SK-N-SH (cell line): ENCODE data around the gene LST1. TPM values are rescaled to one million over a fixed set of nuclear protein-coding genes. Genes with fewer than 3 reads are reported as not detected.

Experiments
- CTCF ChIA-PET: fragments of 300-600, 350-600 bp; formaldehyde crosslinking; extraction: SDS; loops from one replicate; lab custom pipeline; 2021; lab: Yijun Ruan, JAX
- POLR2A ChIA-PET: fragments of 350-600 bp; sonication (Branson Sonifier 250); formaldehyde crosslinking; extraction: SDS; loops from one replicate; lab custom pipeline; 2020; ENCODE audit warnings: antibody characterized with exemption, inconsistent platforms; lab: Yijun Ruan, JAX
- DNase-seq: peaks from one replicate; pipeline ENCODE4 v3.0.0; 2012
- H2AFZ ChIP-seq: fragments of 200-600 bp; sonication (generic); 2 replicates; pipeline ENCODE4 v1.8.1; 2016; ENCODE audit warnings: antibody characterized with exemption, mild to moderate bottlenecking, low read depth
- H3F3A ChIP-seq: fragments of 200-600 bp; sonication (generic); replicated peaks from 2 replicates; pipeline ENCODE3; 2016; ENCODE audit warnings: antibody characterized with exemption, mild to moderate bottlenecking; ENCODE audit not compliant: insufficient read depth
- H3K27ac ChIP-seq, 2 experiments: fragments of 200-500 bp in 1 of 2; fragments of 200-600 bp in 1 of 2; sonication (Bioruptor generic) in 1 of 2; sonication (generic), shearing (Covaris generic) in 1 of 2; 2 replicates each; pipeline versions ENCODE4 v1.5.1 to v1.6.1; 2014 to 2016; ENCODE audit warnings: low read depth in 2 of 2, inconsistent platforms in 1 of 2, low read length in 1 of 2, mild to moderate bottlenecking in 1 of 2, mixed read lengths in 1 of 2
- H3K27me3 ChIP-seq: fragments of 200-600 bp; sonication (generic), shearing (Covaris generic); 2 replicates; pipeline ENCODE4 v1.6.1; 2016; ENCODE audit warnings: mixed run types; ENCODE audit not compliant: insufficient read depth
- H3K36me3 ChIP-seq, 2 experiments: fragments of 200-500 bp in 1 of 2; fragments of 200-600 bp in 1 of 2; sonication (Bioruptor generic) in 1 of 2; sonication (generic) in 1 of 2; replicated peaks in 1 of 2; 2 replicates each; pipeline versions ENCODE3 to v1.5.1; 2014 to 2016; ENCODE audit warnings: low read length in 1 of 2, mild to moderate bottlenecking in 1 of 2; ENCODE audit not compliant: insufficient read depth in 2 of 2, control insufficient read depth in 1 of 2
- H3K4me1 ChIP-seq, 2 experiments: fragments of 200-500 bp in 1 of 2; fragments of 200-600 bp in 1 of 2; sonication (Bioruptor generic) in 1 of 2; sonication (generic), shearing (Covaris generic) in 1 of 2; 2 replicates each; pipeline versions ENCODE4 v1.5.1 to v1.6.1; 2014 to 2016; ENCODE audit warnings: low read depth in 1 of 2, low read length in 1 of 2, mixed run types in 1 of 2; ENCODE audit not compliant: insufficient read depth in 2 of 2, control insufficient read depth in 1 of 2
- H3K4me2 ChIP-seq: fragments of 200-600 bp; sonication (generic), shearing (Covaris generic); 2 replicates; pipeline ENCODE4 v1.6.1; 2017; ENCODE audit warnings: mixed run types
- H3K4me3 ChIP-seq, 2 experiments: fragments of 200-500 bp in 1 of 2; fragments of 200-600 bp in 1 of 2; sonication (Bioruptor generic) in 1 of 2; sonication (generic), shearing (Covaris generic) in 1 of 2; 2 replicates each; pipeline versions ENCODE4 v1.5.1 to v1.8.1; 2014 to 2016; ENCODE audit warnings: low read depth in 2 of 2, inconsistent platforms in 1 of 2, low read length in 1 of 2, mild to moderate bottlenecking in 1 of 2, mixed read lengths in 1 of 2, moderate library complexity in 1 of 2
- H3K79me2 ChIP-seq: fragments of 200-600 bp; sonication (generic); 2 replicates; pipeline ENCODE4 v1.8.1; 2017; ENCODE audit warnings: mild to moderate bottlenecking; ENCODE audit not compliant: insufficient read depth
- H3K9ac ChIP-seq: fragments of 200-600 bp; sonication (generic); 2 replicates; pipeline ENCODE4 v1.6.1; 2017; ENCODE audit warnings: mixed run types
- H3K9me2 ChIP-seq: fragments of 200-600 bp; sonication (generic); 2 replicates; pipeline ENCODE4 v1.6.1; 2017; ENCODE audit warnings: mixed run types
- H3K9me3 ChIP-seq: fragments of 200-600 bp; sonication (generic); 2 replicates; pipeline ENCODE4 v1.6.1; 2017; ENCODE audit warnings: mixed run types, mild to moderate bottlenecking, moderate library complexity
- H4K20me1 ChIP-seq: fragments of 200-600 bp; sonication (generic); 2 replicates; pipeline ENCODE4 v1.6.1; 2017; ENCODE audit warnings: mild to moderate bottlenecking, mixed run types; ENCODE audit not compliant: insufficient read depth
- CTCF ChIP-seq: fragments of 200-600 bp; sonication (generic); IDR thresholded peaks from 2 replicates; pipeline ENCODE4 v1.6.1; 2017; ENCODE audit warnings: antibody characterized with exemption, mild to moderate bottlenecking, moderate library complexity
- ELF1 ChIP-seq: IDR thresholded peaks from 2 replicates; pipeline ENCODE4 v1.4.0; 2012
- EP300 ChIP-seq, 2 experiments: IDR thresholded peaks; 2 replicates each; pipeline versions ENCODE4 v1.4.0 to v1.6.1; 2012; ENCODE audit warnings: borderline replicate concordance in 1 of 2, low read depth in 1 of 2, low read length in 1 of 2
- EZH2phosphoT487 ChIP-seq: fragments of 200-600 bp; sonication (generic); IDR thresholded peaks from 2 replicates; pipeline ENCODE4 v1.6.1; 2017; ENCODE audit warnings: low read depth, mixed run types, mild to moderate bottlenecking, antibody characterized with exemption, moderate library complexity, borderline replicate concordance
- FOSL2 ChIP-seq: IDR thresholded peaks from 2 replicates; pipeline ENCODE4 v1.4.0; 2012; ENCODE audit warnings: low read depth, mild to moderate bottlenecking, moderate library complexity, borderline replicate concordance
- FOXM1 ChIP-seq: IDR thresholded peaks from 2 replicates; pipeline ENCODE4 v1.4.0; 2012; ENCODE audit warnings: low read depth, mild to moderate bottlenecking
- GABPA ChIP-seq: IDR thresholded peaks from 2 replicates; pipeline ENCODE4 v1.4.0; 2012; ENCODE audit warnings: low read depth, mild to moderate bottlenecking
- GATA2 ChIP-seq: sonication (generic); formaldehyde crosslinking; IDR thresholded peaks from 2 replicates; pipeline ENCODE4 v1.5.0; 2020; ENCODE audit warnings: mild to moderate bottlenecking, missing genetic modification reagents
- IRF3 ChIP-seq: fragments of 150-350 bp; IDR thresholded peaks from 2 replicates; pipeline ENCODE4 v1.6.1; 2016; ENCODE audit warnings: mild to moderate bottlenecking, low read depth, low read length
- JUND ChIP-seq: IDR thresholded peaks from 2 replicates; pipeline ENCODE4 v1.4.0; 2012
- PBX3 ChIP-seq: IDR thresholded peaks from 2 replicates; pipeline ENCODE4; 2012
- RAD21 ChIP-seq: IDR thresholded peaks from 2 replicates; pipeline ENCODE4 v1.6.1; 2012; ENCODE audit warnings: mild to moderate bottlenecking, low read length
- RFX5 ChIP-seq: IDR thresholded peaks from 2 replicates; pipeline ENCODE4 v1.6.1; 2012; ENCODE audit warnings: mild to moderate bottlenecking, improper control_type of control experiment, low read length
- SIN3A ChIP-seq: IDR thresholded peaks from 2 replicates; pipeline ENCODE4 v1.6.1; 2012; ENCODE audit warnings: low read depth, mild to moderate bottlenecking, low read length, moderate library complexity, borderline replicate concordance
- SMC3 ChIP-seq: IDR thresholded peaks from 2 replicates; pipeline ENCODE4 v1.6.1; 2012; ENCODE audit warnings: low read depth, low read length, improper control_type of control experiment
- TCF12 ChIP-seq: IDR thresholded peaks from 2 replicates; pipeline ENCODE4 v1.4.0; 2012
- YY1 ChIP-seq: IDR thresholded peaks from 2 replicates; pipeline ENCODE4 v1.4.0; 2012; ENCODE audit warnings: low read depth, mild to moderate bottlenecking
- WGBS: methylation state at CpG from one replicate; pipeline ENCODE4 v1.1.6; 2017; ENCODE audit warnings: low lambda C conversion rate; 5-methylcytosine and 5-hydroxymethylcytosine counted together
- polyA plus RNA-seq, 3 experiments: library from polyadenylated mRNA; depleted of rRNA; stranded (reverse); fragments of >200 nt; gene quantifications; 2 replicates each; pipeline ENCODE4 v1.2.3, GENCODE V29; 2012

LST1 gene
- polyA plus RNA-seq, 1 of the 3 experiments (the other 2 are of a cell fraction), result not detected

GRCh38 chr6:31586599-31587281, 663 bp downstream of the LST1 start:
- 45% methylated on average over 5 of the region's 9 CpGs for WGBS
- POLR2A ChIA-PET, result no interaction called here

GRCh38 chr6:31587791-31588777, 2.0 kb downstream of the LST1 start:
- H2AFZ ChIP-seq, result no peak overlapping the region
- H3K36me3 ChIP-seq, result no peaks in the 10 kb centered on the region
- no peaks in the 10 kb centered on the region for H3K79me2 ChIP-seq
- H3K9me2 ChIP-seq, result no peaks in the 10 kb centered on the region
- H3K4me2 ChIP-seq, result no peak overlapping the region
- H3K4me1 ChIP-seq, result no peaks in the 10 kb centered on the region; a peak in 1 of 4 replicates
- TF ChIP-seq GATA2 (CRISPR knock-in tag) (no peak), FOSL2 (no peak), SMC3 (no peak), JUND (no peak), CTCF (no peak), YY1 (no peak), SIN3A (no peak), ELF1 (no peak), RFX5 (no peak), EP300 (IDR thresholded peaks at IDR 0.05; ENCODE audit: borderline replicate concordance in 1 of 2, low read depth in 1 of 2, low read length in 1 of 2) (no peak), IRF3 (no peak), FOXM1 (no peak), EZH2phosphoT487 (no peak), TCF12 (no peak), RAD21 (no peak)
- ChIA-PET CTCF (interaction anchor here (1.5 to 17.6 kb wide), 6 partner anchors 7 to 42 kb away, joined by 3 to 312 read pairs (median 14); partner anchors contain the start of genes ATP6V1G2, LTB and NFKBIL1), POLR2A (no interaction called here)
- WGBS, result 82% methylated on average over 11 of the region's 12 CpGs
- H4K20me1 ChIP-seq, result no peaks in the 10 kb centered on the region
- no peaks in the 10 kb centered on the region for H3K9me3 ChIP-seq
- H3K4me3 ChIP-seq, result no peak overlapping the region
- H3F3A ChIP-seq, result no peaks in the 10 kb centered on the region
- no peaks in the 10 kb centered on the region for H3K27me3 ChIP-seq
- DNase-seq, result no peak
- H3K27ac ChIP-seq, result no peak overlapping the region
- H3K9ac ChIP-seq, result no peak overlapping the region

More at GRCh38 chr6:31586599-31587281, 663 bp downstream of the LST1 start:
- Histone ChIP-seq H3K9me2 (no peaks in the 10 kb centered on the region), H2AFZ (no peak overlapping the region), H3K27me3 (no peaks in the 10 kb centered on the region), H3K27ac (no peak overlapping the region), H3K9me3 (no peaks in the 10 kb centered on the region), H3K9ac (no peak overlapping the region), H4K20me1 (no peaks in the 10 kb centered on the region), H3K4me1 (peaks cover 0 to 1% of the 10 kb centered on the region in 2 experiments; a peak in 1 of 4 replicates), H3F3A (no peaks in the 10 kb centered on the region), H3K79me2 (no peaks in the 10 kb centered on the region), H3K4me3 (no peak overlapping the region), H3K36me3 (no peaks in the 10 kb centered on the region), H3K4me2 (no peak overlapping the region)
- no peak for DNase-seq
- TF ChIP-seq GABPA, result no peak
- TF ChIP-seq PBX3, result no peak
- CTCF ChIA-PET, result interaction anchor here (1.1 to 17.6 kb wide), 3 partner anchors 11 to 38 kb away, joined by 4 to 312 read pairs (median 89); partner anchors contain the start of genes ATP6V1G2, NFKBIL1 and TNF
